SU-DHL-6 (cell line): Measurements from ENCODE around the gene LRP1.

ENCODE experiments used
- H2AFZ ChIP-seq: fragments of 200-600 bp; sonication (generic); 2 replicates; pipeline ENCODE4 v1.6.1; 2014; ENCODE audit warnings: low read depth, mild to moderate bottlenecking, moderate library complexity, mixed read lengths, antibody characterized with exemption, low read length; ENCODE audit not compliant: severe bottlenecking
- H3F3A ChIP-seq: fragments of 200-600 bp; shearing (Covaris generic); 2 replicates; pipeline ENCODE4 v1.6.0; 2016; ENCODE audit warnings: antibody characterized with exemption, mild to moderate bottlenecking; ENCODE audit not compliant: insufficient read depth
- H3K27ac ChIP-seq: fragments of 200-600 bp; sonication (generic); 2 replicates; pipeline ENCODE4 v1.5.1; 2016; ENCODE audit warnings: low read depth, mild to moderate bottlenecking, low read length, moderate library complexity, mixed read lengths
- H3K27me3 ChIP-seq: fragments of 200-600 bp; sonication (generic), shearing (Covaris generic); 2 replicates; pipeline ENCODE4 v1.6.0; 2014; ENCODE audit warnings: mild to moderate bottlenecking, low read length
- H3K36me3 ChIP-seq: fragments of 200-600 bp; sonication (generic); 2 replicates; pipeline ENCODE4 v1.6.1; 2014; ENCODE audit warnings: mild to moderate bottlenecking, low read length, mixed read lengths
- H3K4me2 ChIP-seq: fragments of 300-600, 200-600 bp; shearing (Covaris generic), sonication (generic); 2 replicates; pipeline ENCODE4 v1.6.0; 2014; ENCODE audit warnings: low read length, low read depth, mild to moderate bottlenecking; ENCODE audit not compliant: poor library complexity, severe bottlenecking
- H3K4me3 ChIP-seq: fragments of 200-600 bp; sonication (generic); 2 replicates; pipeline ENCODE4 v1.5.1; 2014; ENCODE audit warnings: antibody characterized with exemption, low read length, mild to moderate bottlenecking, mixed read lengths; ENCODE audit not compliant: insufficient read depth, poor library complexity, severe bottlenecking
- H3K79me2 ChIP-seq: fragments of 200-600 bp; sonication (generic); 2 replicates; pipeline ENCODE4 v1.6.1; 2014; ENCODE audit warnings: mild to moderate bottlenecking, low read length, moderate library complexity; ENCODE audit not compliant: insufficient read depth
- H3K9ac ChIP-seq: fragments of 200-600 bp; sonication (generic); 2 replicates; pipeline ENCODE4 v1.7.0; 2014; ENCODE audit warnings: mild to moderate bottlenecking, low read length
- H3K9me2 ChIP-seq: fragments of 200-600 bp; sonication (generic); replicated peaks from 2 replicates; pipeline ENCODE4 v1.6.1; 2014; ENCODE audit warnings: low read length; ENCODE audit not compliant: insufficient read depth
- H3K9me3 ChIP-seq: fragments of 200-600 bp; sonication (generic); 2 replicates; pipeline ENCODE4 v1.6.1; 2014; ENCODE audit warnings: low read length, mixed read lengths; ENCODE audit not compliant: insufficient read depth
- H4K20me1 ChIP-seq: fragments of 200-600 bp; sonication (generic); 2 replicates; pipeline ENCODE4 v1.6.1; 2014; ENCODE audit warnings: low read depth, mild to moderate bottlenecking, antibody characterized with exemption, low read length, moderate library complexity, mixed read lengths
- CTCF ChIP-seq: fragments of 200-600 bp; sonication (generic); IDR thresholded peaks from one replicate; pipeline ENCODE4 v1.5.1; 2017; ENCODE audit warnings: antibody characterized with exemption, mild to moderate bottlenecking, low read length, moderate library complexity; ENCODE audit not compliant: insufficient read depth, poor library complexity, severe bottlenecking
- EZH2phosphoT487 ChIP-seq: fragments of 200-600 bp; sonication (generic), shearing (Covaris generic); conservative IDR thresholded peaks from 2 replicates; pipeline ENCODE4 v1.6.1; 2018; ENCODE audit warnings: mild to moderate bottlenecking, antibody characterized with exemption, low read length, moderate library complexity, mixed read lengths

The LRP1 gene

GRCh38 chr12:57181561-57182155 is 53.4 kb downstream of the LRP1 start:
- Histone ChIP-seq H3K36me3 (no peaks in the 10 kb centered on the region), H3F3A (no peaks in the 10 kb centered on the region)

GRCh38 chr12:57182918-57183575 is 54.8 kb downstream of the LRP1 start:
- no peaks in the 10 kb centered on the region for H4K20me1 ChIP-seq
- H3K27ac ChIP-seq, result no peak overlapping the region
- H3K9me2 ChIP-seq, result no peaks in the 10 kb centered on the region
- no peaks in the 10 kb centered on the region for H3F3A ChIP-seq
- TF ChIP-seq CTCF, result peak; percentile 82
- no peak for TF ChIP-seq EZH2phosphoT487
- H3K4me3 ChIP-seq, result no peak overlapping the region
- H3K27me3 ChIP-seq, result no peaks in the 10 kb centered on the region
- no peak overlapping the region for H3K9ac ChIP-seq
- no peaks in the 10 kb centered on the region for H3K79me2 ChIP-seq
- H3K9me3 ChIP-seq, result no peaks in the 10 kb centered on the region
- H2AFZ ChIP-seq, result no peak overlapping the region
- H3K36me3 ChIP-seq, result no peaks in the 10 kb centered on the region
- H3K4me2 ChIP-seq, result no peak overlapping the region

More at GRCh38 chr12:57181561-57182155, 53.4 kb downstream of the LRP1 start:
- no peaks in the 10 kb centered on the region for H4K20me1 ChIP-seq
- H3K4me2 ChIP-seq, result no peak overlapping the region
- no peaks in the 10 kb centered on the region for H3K9me3 ChIP-seq
- no peak overlapping the region for H3K4me3 ChIP-seq
- H2AFZ ChIP-seq, result no peak overlapping the region
- no peak overlapping the region for H3K9ac ChIP-seq
- H3K79me2 ChIP-seq, result no peaks in the 10 kb centered on the region
- H3K27ac ChIP-seq, result no peak overlapping the region
- TF ChIP-seq EZH2phosphoT487 (no peak), CTCF (no peak)
- no peaks in the 10 kb centered on the region for H3K27me3 ChIP-seq
- H3K9me2 ChIP-seq, result no peaks in the 10 kb centered on the region

- Histone ChIP-seq H3K4me2 (no peak overlapping the region), H3K27ac (no peak overlapping the region), H3F3A (no peaks in the 10 kb centered on the region), H2AFZ (no peak overlapping the region), H3K27me3 (no peaks in the 10 kb centered on the region), H3K36me3 (no peaks in the 10 kb centered on the region), H4K20me1 (no peaks in the 10 kb centered on the region), H3K9me3 (no peaks in the 10 kb centered on the region), H3K4me3 (no peak overlapping the region), H3K79me2 (no peaks in the 10 kb centered on the region), H3K9ac (no peak overlapping the region), H3K9me2 (no peaks in the 10 kb centered on the region)
- TF ChIP-seq CTCF (no peak), EZH2phosphoT487 (no peak)
These were observed 55.8 kb downstream of the LRP1 start for GRCh38 chr12:57183939-57184725.
